GM19467 (cell line): Measurements from ENCODE around the gene AVL9.
"Not testable (repeated sequence)": the region's sequence is repeated elsewhere in the genome, so short reads cannot be mapped to it uniquely, and the experiment has no call there.

Experiments
- ATAC-seq: cut with Tn5 transposase; IDR thresholded peaks from one replicate; pipeline ENCODE4 v1.9.1; 2021; ENCODE audit warnings: mild to moderate bottlenecking, moderate library complexity; ENCODE audit not compliant: unreplicated experiment

Gene AVL9

GRCh38 chr7:32586291-32587221 is 91.3 kb downstream of the AVL9 start:
- ATAC-seq = no peak

- no peak for ATAC-seq
Measured at GRCh38 chr7:32587411-32587948, 92.2 kb downstream of the AVL9 start.

- no peak for ATAC-seq
Measured at GRCh38 chr7:32588657-32589056, 93.4 kb downstream of the AVL9 start.

- no peak for ATAC-seq
Measured at GRCh38 chr7:32591938-32592337, 96.6 kb downstream of the AVL9 start.

GRCh38 chr7:32592701-32593100 is 97.4 kb downstream of the AVL9 start:
- ATAC-seq = no peak

GRCh38 chr7:32594965-32595490 is 99.7 kb downstream of the AVL9 start:
- no peak for ATAC-seq

- ATAC-seq = not testable (repeated sequence)
Measured at GRCh38 chr7:32601196-32601595, 105.9 kb downstream of the AVL9 start.

- ATAC-seq = no peak
Measured at GRCh38 chr7:32602470-32602869, 107.2 kb downstream of the AVL9 start.

- ATAC-seq = not testable (repeated sequence)
Measured at GRCh38 chr7:32603492-32603891, 108.2 kb downstream of the AVL9 start.

- not testable (repeated sequence) for ATAC-seq
Measured at GRCh38 chr7:32604047-32604446, 108.8 kb downstream of the AVL9 start.

GRCh38 chr7:32605032-32605431 is 109.7 kb downstream of the AVL9 start:
- no peak for ATAC-seq

- no peak for ATAC-seq
Measured at GRCh38 chr7:32609463-32609862, 114.2 kb downstream of the AVL9 start.

- no peak for ATAC-seq
Measured at GRCh38 chr7:32611201-32612099, 116.2 kb downstream of the AVL9 start.

GRCh38 chr7:32616625-32617024 is 121.3 kb downstream of the AVL9 start:
- no peak for ATAC-seq

- no peak for ATAC-seq
Measured at GRCh38 chr7:32618470-32618869, 123.2 kb downstream of the AVL9 start.

- ATAC-seq = no peak
Measured at GRCh38 chr7:32618987-32619386, 123.7 kb downstream of the AVL9 start.

- ATAC-seq = not testable (repeated sequence)
Measured at GRCh38 chr7:32619416-32619815, 124.1 kb downstream of the AVL9 start.

- ATAC-seq = no peak
Measured at GRCh38 chr7:32631021-32631420, 135.7 kb downstream of the AVL9 start.

- ATAC-seq = not testable (repeated sequence)
Measured at GRCh38 chr7:32631590-32632497, 136.6 kb downstream of the AVL9 start.

GRCh38 chr7:32633446-32633845 is 138.2 kb downstream of the AVL9 start:
- not testable (repeated sequence) for ATAC-seq
